Tibial artery (tissue), 4 donors: ENCODE results near the gene CFAP92.
A peak's percentile ranks its signal among the peaks of the same experiment; 100 is the strongest.

Experiments used
- DNase-seq, 2 donors: peaks; one replicate each; pipeline ENCODE4 v3.0.0-alpha.2; 2019
- H3K27ac ChIP-seq, 2 donors: fragments of 200-600 bp; sonication (generic) in 1 of 2; 1 replicate in 1 of 2; 2 replicates in 1 of 2; pipeline ENCODE4 v1.5.1; 2018 to 2019; ENCODE audit warnings: mild to moderate bottlenecking in 1 of 2
- H3K27me3 ChIP-seq, 2 donors: fragments of 200-600 bp; sonication (generic) in 1 of 2; one replicate each; pipeline versions ENCODE4 v1.5.1 to v1.6.0; 2016 to 2019
- H3K36me3 ChIP-seq, 3 donors: fragments of 200-600 bp; sonication (generic) in 2 of 3; one replicate each; pipeline ENCODE4 v1.5.1; 2016 to 2019; ENCODE audit warnings: mild to moderate bottlenecking in 2 of 3
- H3K4me1 ChIP-seq, 4 donors: fragments of 200-600 bp; sonication (generic) in 2 of 4; 1 replicate in 3 of 4; 2 replicates in 1 of 4; pipeline ENCODE4 v1.5.1; 2016 to 2019
- H3K4me3 ChIP-seq, 2 donors: fragments of 200-600 bp; sonication (generic) in 1 of 2; 1 replicate in 1 of 2; 2 replicates in 1 of 2; pipeline ENCODE4 v1.5.1; 2018 to 2019; ENCODE audit warnings: mild to moderate bottlenecking in 2 of 2
- H3K9me3 ChIP-seq, 3 donors: fragments of 200-600 bp; sonication (generic) in 1 of 3; one replicate each; pipeline ENCODE4 v1.5.1; 2016 to 2019
- CTCF ChIP-seq, 2 experiments: fragments of 200-600 bp in 1 of 2; fragments of 450-650 bp in 1 of 2; IDR thresholded peaks; one replicate each; pipeline ENCODE4 v1.5.1; 2017 to 2019; ENCODE audit warnings: antibody characterized with exemption in 2 of 2, mild to moderate bottlenecking in 1 of 2, moderate library complexity in 1 of 2
- intact Hi-C: fragments of 100-400 bp; cut with DNase I; formaldehyde crosslinking; loops from one replicate; pipeline ENCODE4 v1.15.0; 2023; ENCODE audit warnings: low total_unique reads

The CFAP92 gene

DNA sequence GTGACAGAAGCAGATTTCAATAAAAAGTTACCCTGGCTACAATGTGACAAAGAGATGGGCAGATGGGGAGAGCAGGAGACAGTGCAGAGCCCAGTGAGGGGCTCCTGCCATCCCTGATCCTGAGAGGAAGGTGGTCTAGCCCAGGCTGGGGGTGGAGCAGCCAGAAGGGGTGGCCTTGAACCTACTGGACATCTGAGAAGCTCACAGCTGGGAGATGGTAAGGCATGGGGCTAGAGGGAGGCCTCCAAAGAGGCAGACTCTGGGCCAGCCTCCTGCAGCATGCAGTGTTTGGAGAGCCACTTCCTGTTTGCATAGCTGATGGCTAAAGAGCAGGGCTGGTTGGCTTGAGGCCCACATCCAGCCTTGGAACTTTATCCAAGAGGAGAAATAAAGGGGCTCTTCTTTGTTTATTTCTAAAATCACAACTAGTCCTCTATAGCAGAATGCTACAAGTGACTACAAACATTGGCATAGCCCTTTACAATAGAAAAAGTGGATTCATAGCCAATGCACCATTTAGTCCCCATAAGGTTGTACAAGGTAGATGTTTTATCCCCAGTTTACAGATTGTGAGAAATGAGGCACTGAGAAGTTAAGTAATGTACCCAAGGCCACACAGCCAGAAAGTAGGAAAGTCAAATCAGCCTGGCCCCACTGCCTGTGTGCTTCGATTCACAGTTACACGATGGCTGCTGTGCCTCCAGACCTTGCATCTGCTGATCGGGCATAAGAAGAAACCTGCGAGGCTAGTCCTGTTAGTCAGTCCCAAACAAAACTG, 11.8 kb upstream of the CFAP92 start:
- Histone ChIP-seq H3K4me3 (no peak overlapping the region), H3K27me3 (peaks cover 0 to 58% of the 10 kb centered on the region in 2 donors), H3K27ac (no peak overlapping the region), H3K9me3 (no peaks in the 10 kb centered on the region), H3K36me3 (no peaks in the 10 kb centered on the region), H3K4me1 (peaks cover 0 to 32% (median 23%) of the 10 kb centered on the region in 4 donors)
- DNase-seq: no peak
- intact Hi-C loops: no loop called here
- no peak for TF ChIP-seq CTCF (IDR thresholded peaks at IDR 0.05)

- no peak for DNase-seq
- no peak for TF ChIP-seq CTCF (IDR thresholded peaks at IDR 0.05)
- intact Hi-C loops: no loop called here
- Histone ChIP-seq H3K9me3 (no peaks in the 10 kb centered on the region), H3K36me3 (no peaks in the 10 kb centered on the region), H3K4me1 (peaks cover 0 to 36% (median 25%) of the 10 kb centered on the region in 4 donors), H3K4me3 (no peak overlapping the region), H3K27ac (no peak overlapping the region), H3K27me3 (peaks cover 0 to 65% of the 10 kb centered on the region in 2 donors)
Observed at GRCh38 chr3:129004639-129005295, 10.9 kb upstream of the CFAP92 start.

DNA sequence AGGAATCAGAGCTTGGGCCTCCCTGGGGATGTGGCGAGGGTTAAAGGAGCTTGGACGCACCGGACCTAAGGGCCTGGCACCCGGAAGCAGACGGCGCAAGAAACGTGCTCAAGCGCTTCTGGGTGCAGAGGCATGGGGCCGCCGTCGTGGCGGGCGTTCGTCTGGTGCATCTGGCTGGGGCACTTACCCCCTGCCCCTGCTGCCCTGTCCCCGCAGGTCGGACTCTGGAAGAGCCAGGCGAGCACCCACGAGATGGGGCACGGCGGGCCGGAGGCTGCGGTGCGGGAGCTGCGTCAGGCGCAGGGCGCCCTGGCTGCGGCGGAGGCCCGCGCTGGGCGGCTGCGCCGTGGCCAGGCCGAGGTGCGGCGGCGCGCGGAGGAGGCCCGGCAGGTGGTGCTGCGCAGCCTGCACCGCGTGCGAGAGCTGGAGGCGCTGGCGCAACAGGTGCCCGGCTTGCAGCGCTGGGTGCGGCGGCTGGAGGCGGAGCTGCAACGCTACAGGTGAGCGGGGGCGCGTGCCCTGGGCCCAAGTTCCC, 9.8 kb upstream of the CFAP92 start:
- DNase-seq: peak in 1 of 2 donors; percentile 29
- no peak for TF ChIP-seq CTCF (IDR thresholded peaks at IDR 0.05)
- peaks cover 0 to 65% of the 10 kb centered on the region in 2 donors for H3K27me3 ChIP-seq
- no peaks in the 10 kb centered on the region for H3K36me3 ChIP-seq
- peak overlapping the region in 1 of 2 donors; percentile 20 for H3K4me3 ChIP-seq
- no peak overlapping the region for H3K27ac ChIP-seq
- intact Hi-C loops: no loop called here
- H3K4me1 ChIP-seq: peaks cover 0 to 36% (median 25%) of the 10 kb centered on the region in 4 donors
- H3K9me3 ChIP-seq: no peaks in the 10 kb centered on the region

DNA sequence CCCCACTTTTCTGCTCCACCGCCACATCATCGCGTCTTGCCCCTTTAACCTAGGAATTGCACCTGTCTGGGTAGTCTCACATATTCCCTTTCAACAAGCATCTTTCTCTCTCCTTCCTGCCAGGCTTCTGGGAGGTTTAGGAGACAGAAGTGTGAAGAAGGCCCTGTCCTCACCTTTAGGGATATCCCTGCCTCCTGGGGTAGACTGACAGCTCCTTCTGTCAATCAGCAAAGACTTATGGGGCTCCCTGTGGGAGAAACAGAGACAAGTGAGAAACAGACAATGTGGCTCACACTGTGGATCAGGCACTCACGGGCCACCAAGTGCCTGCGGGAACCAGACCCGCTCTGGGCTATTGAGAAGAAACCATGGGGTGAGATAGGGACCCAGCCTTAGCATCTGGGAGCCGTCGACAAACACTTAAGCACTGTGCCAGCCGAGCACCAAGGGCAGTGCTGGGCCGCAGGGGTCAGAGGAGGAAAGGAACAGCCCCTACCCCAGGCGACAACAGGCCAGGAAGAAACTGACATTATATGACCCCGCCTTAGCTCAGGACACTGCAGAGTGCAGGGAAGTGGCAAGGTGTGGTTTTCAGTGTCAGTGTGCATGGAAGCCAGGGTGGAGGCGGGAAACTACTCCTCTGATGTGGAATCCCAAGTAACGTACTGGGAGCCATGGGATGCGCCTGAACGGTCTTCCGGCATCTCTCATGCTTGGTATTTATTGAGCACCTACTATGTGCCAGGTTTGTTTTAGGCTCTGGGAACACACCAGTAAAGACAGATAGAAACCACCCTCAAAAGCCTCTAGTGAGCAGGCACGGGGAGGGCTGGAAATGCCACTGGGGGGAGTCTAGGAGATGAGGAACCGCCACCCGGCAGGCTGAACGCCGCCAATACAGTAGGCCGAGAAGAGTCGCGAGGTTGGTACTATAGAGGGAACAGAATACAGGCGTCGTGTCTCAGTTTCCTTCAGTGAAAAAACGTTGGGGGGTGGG, 9.0 kb upstream of the CFAP92 start:
- Histone ChIP-seq H3K27me3 (peaks cover 0 to 65% of the 10 kb centered on the region in 2 donors), H3K4me1 (peaks cover 0 to 36% (median 25%) of the 10 kb centered on the region in 4 donors), H3K9me3 (no peaks in the 10 kb centered on the region), H3K27ac (no peak overlapping the region), H3K36me3 (no peaks in the 10 kb centered on the region), H3K4me3 (no peak overlapping the region)
- peak in 1 of 2 donors; percentile 43 for DNase-seq
- no peak for TF ChIP-seq CTCF (IDR thresholded peaks at IDR 0.05)
- intact Hi-C loops: no loop called here
